BLaER1 (cell line): ENCODE data around the gene MCM5.

Source experiments
- H3K27ac ChIP-seq: shearing (Covaris generic); formaldehyde crosslinking; 2 replicates; pipeline ENCODE4 v1.8.1; 2022
- H3K27me3 ChIP-seq: shearing (Covaris generic); formaldehyde crosslinking; 2 replicates; pipeline ENCODE4 v1.8.1; 2022
- H3K36me3 ChIP-seq: shearing (Covaris generic); formaldehyde crosslinking; 2 replicates; pipeline ENCODE4 v1.8.1; 2022
- H3K4me1 ChIP-seq: shearing (Covaris generic); formaldehyde crosslinking; 2 replicates; pipeline ENCODE4 v1.8.1; 2022
- H3K4me2 ChIP-seq: shearing (Covaris generic); formaldehyde crosslinking; 2 replicates; pipeline ENCODE4 v1.8.1; 2022
- H3K4me3 ChIP-seq: shearing (Covaris generic); formaldehyde crosslinking; 2 replicates; pipeline ENCODE4 v1.8.1; 2022
- H3K9ac ChIP-seq: shearing (Covaris generic); formaldehyde crosslinking; 2 replicates; pipeline ENCODE4 v1.8.1; 2022
- H3K9me3 ChIP-seq: shearing (Covaris generic); formaldehyde crosslinking; 2 replicates; pipeline ENCODE4 v1.8.1; 2022
- H4K20me1 ChIP-seq: shearing (Covaris generic); formaldehyde crosslinking; 2 replicates; pipeline ENCODE4 v1.8.1; 2022
- Cebpa-rat ChIP-seq: shearing (Covaris generic); IDR thresholded peaks from 2 replicates; pipeline ENCODE4 v1.8.1; 2022

Gene MCM5

DNA sequence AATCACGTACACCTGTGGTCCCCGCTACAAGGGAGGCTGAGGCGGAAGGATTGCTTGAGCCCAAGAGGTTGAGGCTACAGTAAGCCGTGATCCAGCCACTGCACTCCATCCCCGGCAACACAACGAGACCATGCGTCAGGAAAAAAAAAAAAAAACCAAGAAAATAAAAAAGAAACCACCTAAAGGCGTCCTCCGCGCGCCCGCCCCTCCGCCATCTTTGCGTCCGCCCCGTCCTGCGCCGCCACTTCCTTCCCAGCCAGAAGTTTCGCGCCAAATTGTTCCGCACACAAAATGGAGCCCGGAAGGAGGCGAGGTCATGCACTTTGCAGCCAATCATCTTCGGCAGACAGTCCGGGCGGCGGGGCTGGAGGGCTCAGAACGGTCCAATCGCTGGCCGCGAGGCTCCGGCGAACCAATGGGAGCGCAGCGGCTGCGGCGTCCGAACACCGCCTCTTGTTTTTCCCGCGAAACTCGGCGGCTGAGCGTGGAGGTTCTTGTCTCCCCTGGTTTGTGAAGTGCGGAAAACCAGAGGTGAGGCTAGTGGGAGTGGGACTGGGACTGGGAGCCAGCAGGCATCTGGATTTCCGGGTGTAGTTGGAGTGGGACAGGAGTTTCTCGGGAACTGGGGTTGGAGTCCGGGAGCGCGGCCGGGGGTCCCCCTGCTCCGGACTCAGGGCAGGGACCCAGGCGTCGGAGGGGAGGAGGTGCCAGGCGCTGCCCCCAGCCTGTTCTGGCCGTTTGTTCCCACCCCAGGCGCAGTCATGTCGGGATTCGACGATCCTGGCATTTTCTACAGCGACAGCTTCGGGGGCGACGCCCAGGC, at the start of gene MCM5:
MCM5 (plus strand) TSS at position 463 of the 823 bp plus-strand sequence; CDS start at position 762, 299 bp downstream.
- Histone ChIP-seq H3K27ac (peak within 1 kb of the TSS; percentile 96), H3K36me3 (peaks cover 37% of the 10 kb centered on the region), H3K4me1 (peaks cover 68% of the 10 kb centered on the region), H4K20me1 (no peaks in the 10 kb centered on the region), H3K27me3 (no peaks in the 10 kb centered on the region), H3K4me2 (peak within 1 kb of the TSS; percentile 89), H3K9me3 (no peaks in the 10 kb centered on the region), H3K4me3 (peak within 1 kb of the TSS; percentile 95), H3K9ac (peak within 1 kb of the TSS; percentile 98)
- TF ChIP-seq Cebpa-rat, result no peak

DNA sequence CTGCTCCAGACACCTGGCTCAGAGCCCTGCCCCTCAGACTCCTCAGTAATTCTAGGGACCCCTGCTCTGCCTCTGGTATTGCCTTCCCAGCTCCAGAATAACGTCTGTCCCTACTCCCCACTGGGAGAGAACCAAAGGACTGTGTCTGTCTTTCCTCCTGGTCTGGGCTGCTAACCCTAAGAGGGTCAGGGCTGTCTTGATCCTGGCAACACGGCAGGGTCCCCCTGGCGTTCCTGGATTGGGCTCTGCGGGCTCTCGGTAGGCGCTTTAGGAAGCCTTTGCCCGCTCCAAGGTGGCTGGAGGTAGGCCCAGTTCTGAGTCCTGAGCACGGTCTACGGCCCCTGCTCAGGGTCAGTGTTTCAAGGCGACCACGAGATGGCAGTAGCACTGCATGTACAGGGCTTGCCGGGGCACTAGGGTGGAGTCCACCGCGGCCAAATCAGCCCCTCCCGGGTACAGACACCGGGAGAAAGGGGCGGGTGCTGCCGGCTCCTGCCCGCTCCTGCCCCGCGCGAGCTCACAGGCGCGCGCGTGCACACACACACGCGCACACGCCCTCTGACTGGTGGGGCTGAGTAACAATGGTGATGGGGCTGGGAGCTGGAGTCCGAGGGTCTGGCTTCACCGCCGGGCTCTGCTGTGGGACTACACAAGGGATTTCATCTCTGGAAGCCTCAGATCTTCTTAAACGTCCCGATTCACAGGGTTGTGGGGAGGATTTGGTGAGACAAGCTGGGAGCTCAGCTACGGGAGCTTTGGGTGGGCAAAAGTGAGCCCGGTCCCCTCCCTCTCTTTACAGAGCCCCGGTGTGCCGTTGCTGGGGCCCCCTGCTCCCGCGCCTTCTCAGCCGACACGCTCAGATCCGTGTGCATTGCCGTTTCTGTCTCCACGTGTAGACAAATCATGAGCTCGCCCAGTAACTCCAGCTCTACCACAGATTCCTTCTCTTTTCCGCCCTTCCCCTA, 49.1 kb upstream of the MCM5 start:
- H3K9ac ChIP-seq, result peak overlapping the region; percentile 64
- no peaks in the 10 kb centered on the region for H3K9me3 ChIP-seq

DNA sequence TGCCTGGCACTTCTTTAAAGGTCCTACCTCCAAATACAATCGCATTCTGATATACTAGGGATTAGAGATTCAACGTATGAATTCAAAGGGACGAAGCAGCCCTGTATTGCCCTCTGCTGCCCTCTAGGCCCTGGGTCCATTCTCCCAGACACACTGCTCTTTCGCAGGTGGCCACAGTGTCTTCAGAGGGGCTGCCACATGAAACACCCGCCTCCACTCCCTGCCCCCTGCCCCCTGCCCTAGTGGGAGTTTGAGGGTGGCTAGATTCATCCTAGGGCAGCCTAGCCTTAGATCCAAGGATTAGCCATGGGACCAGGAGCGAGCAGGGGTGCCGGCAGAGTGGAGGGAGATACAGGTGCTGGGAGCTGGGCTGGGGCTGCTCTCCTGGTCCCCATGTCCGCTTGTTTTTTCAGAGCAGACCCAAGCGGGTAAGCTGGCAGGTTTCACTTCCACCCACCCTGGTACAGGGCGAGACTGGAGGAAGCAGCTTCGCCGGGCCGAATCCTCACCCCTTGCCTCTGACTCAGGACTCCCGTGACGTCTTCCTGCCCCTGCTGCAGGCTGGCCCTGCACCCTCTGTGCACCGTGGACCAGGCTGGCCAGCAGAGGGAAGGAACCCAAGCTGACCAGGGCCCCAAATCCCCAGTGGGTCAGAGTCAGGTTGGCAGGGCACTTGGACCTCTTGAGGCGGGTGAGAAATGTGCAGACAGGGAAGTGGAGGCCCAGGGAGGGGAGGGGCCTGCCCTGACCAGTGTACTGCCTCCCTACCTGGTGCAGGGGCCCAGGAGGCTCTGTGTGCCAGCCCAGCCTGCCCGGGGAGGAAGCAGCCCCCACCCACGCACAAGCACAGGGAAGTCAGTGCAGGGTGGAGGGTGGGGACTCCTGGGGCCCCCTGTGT, 47.5 kb upstream of the MCM5 start:
- peaks cover 62% of the 10 kb centered on the region for H3K4me1 ChIP-seq
- H3K9me3 ChIP-seq, result no peaks in the 10 kb centered on the region
- peak overlapping the region; percentile 54; the same call in 1 of the 2 replicates for H3K9ac ChIP-seq
- peaks cover 4% of the 10 kb centered on the region; the same call in 1 of the 2 replicates for H3K36me3 ChIP-seq
- H3K4me2 ChIP-seq, result peak overlapping the region; percentile 98
- no peaks in the 10 kb centered on the region for H4K20me1 ChIP-seq
- peak overlapping the region; percentile 49 for H3K4me3 ChIP-seq
- TF ChIP-seq Cebpa-rat, result no peak
- no peaks in the 10 kb centered on the region for H3K27me3 ChIP-seq
- peak overlapping the region; percentile 79 for H3K27ac ChIP-seq

More for the DNA sequence above, 49.1 kb upstream of the MCM5 start:
- Histone ChIP-seq H3K27me3 (no peaks in the 10 kb centered on the region), H4K20me1 (no peaks in the 10 kb centered on the region), H3K36me3 (peaks cover 14% of the 10 kb centered on the region; the same call in 1 of the 2 replicates), H3K27ac (peak overlapping the region; percentile 75), H3K4me3 (peak overlapping the region; percentile 66), H3K4me1 (peaks cover 62% of the 10 kb centered on the region), H3K4me2 (peak overlapping the region; percentile 98)
- TF ChIP-seq Cebpa-rat, result 0 out of 2 replicates have a peak, but pooled peaks have one; percentile 3

DNA sequence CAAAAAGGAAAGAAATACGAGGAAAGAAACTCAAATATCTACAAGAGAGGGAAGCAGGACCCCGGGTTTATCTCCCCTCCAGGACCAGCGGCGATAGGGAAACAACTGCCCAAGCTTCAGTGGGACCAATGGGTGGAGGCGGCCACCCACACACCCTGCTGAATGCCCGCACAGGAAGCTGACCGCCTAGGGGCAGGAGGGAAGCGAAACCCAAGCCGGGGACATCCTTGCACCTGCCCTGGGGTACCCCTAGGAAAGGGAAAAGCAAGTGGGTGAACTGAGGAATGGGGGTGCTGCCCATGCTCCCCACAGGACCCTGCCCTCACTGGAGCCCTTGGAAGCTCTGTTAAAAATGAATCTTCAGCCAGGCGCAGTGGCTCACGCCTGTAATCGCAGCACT, 46.6 kb upstream of the MCM5 start:
- Histone ChIP-seq H3K27me3 (no peaks in the 10 kb centered on the region), H3K9ac (peak overlapping the region; percentile 54; the same call in 1 of the 2 replicates), H3K4me3 (no peak overlapping the region), H3K27ac (peak overlapping the region; percentile 79), H3K9me3 (no peaks in the 10 kb centered on the region), H3K36me3 (no peaks in the 10 kb centered on the region), H3K4me2 (peak overlapping the region; percentile 98), H4K20me1 (no peaks in the 10 kb centered on the region), H3K4me1 (peaks cover 60% of the 10 kb centered on the region)
- TF ChIP-seq Cebpa-rat, result no peak

DNA sequence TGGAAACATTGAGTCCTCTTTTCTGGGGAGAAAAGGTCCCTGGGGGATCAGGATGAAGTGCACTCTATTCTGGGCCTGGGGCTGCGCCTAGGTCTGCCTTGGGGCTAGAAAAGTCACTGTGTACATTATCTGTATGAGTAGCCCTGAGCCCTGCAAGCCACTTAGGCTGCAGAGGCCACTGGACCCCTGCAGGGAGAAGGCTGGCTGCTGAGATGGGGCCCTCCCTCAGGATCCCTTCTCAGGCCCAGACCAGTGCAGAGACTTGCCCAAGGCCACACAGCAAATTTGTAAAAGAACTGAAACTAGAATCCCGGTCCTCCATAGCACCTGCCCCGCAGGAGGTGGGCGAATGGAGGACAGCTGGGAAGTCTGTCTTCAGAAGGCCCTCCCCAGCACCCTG, 45.9 kb upstream of the MCM5 start:
- no peak for TF ChIP-seq Cebpa-rat
- no peaks in the 10 kb centered on the region for H4K20me1 ChIP-seq
- H3K27me3 ChIP-seq, result no peaks in the 10 kb centered on the region
- no peaks in the 10 kb centered on the region for H3K36me3 ChIP-seq
- peaks cover 52% of the 10 kb centered on the region for H3K4me1 ChIP-seq
- no peaks in the 10 kb centered on the region for H3K9me3 ChIP-seq
- H3K4me2 ChIP-seq, result peak overlapping the region; percentile 98
- no peak overlapping the region for H3K9ac ChIP-seq
- no peak overlapping the region for H3K27ac ChIP-seq
- H3K4me3 ChIP-seq, result no peak overlapping the region

DNA sequence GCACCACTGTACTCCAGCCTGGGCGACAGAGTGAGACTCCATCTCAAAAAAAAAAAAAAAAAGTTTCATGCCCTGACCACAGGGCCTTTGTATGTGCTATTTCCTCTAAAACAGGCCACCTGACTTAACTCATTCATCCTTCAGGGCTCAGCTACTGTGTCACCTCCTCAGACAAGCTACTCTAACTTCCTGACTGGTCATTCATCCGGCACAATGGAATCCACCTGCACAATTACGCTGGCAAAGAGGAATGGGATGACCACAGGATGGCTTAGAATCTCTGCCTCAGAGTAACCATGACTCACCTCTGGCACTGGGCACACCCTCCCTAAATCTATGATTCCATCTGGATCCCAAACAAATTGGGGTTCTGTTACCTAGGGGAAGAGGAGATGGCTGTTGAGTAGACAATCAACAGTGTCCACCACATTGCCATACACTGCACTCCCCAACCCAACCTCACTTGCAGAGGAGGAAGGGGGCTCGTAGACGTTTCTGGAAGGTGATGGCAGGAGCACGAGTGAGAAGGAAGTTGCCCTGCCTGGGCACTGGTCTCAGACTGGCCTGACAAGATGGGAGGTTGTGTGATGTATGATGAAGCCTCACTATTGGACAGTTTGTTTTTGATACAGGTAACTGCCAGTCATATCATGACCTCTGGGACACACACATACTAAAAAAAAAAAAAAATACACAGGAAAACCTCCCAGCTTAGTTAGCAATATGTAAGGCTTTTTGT, 41.9 kb upstream of the MCM5 start:
- Histone ChIP-seq H3K9ac (no peak overlapping the region), H3K4me2 (no peak overlapping the region), H4K20me1 (no peaks in the 10 kb centered on the region), H3K36me3 (no peaks in the 10 kb centered on the region), H3K27ac (no peak overlapping the region), H3K9me3 (no peaks in the 10 kb centered on the region), H3K4me3 (no peak overlapping the region), H3K27me3 (no peaks in the 10 kb centered on the region), H3K4me1 (peaks cover 24% of the 10 kb centered on the region)
- no peak for TF ChIP-seq Cebpa-rat

DNA sequence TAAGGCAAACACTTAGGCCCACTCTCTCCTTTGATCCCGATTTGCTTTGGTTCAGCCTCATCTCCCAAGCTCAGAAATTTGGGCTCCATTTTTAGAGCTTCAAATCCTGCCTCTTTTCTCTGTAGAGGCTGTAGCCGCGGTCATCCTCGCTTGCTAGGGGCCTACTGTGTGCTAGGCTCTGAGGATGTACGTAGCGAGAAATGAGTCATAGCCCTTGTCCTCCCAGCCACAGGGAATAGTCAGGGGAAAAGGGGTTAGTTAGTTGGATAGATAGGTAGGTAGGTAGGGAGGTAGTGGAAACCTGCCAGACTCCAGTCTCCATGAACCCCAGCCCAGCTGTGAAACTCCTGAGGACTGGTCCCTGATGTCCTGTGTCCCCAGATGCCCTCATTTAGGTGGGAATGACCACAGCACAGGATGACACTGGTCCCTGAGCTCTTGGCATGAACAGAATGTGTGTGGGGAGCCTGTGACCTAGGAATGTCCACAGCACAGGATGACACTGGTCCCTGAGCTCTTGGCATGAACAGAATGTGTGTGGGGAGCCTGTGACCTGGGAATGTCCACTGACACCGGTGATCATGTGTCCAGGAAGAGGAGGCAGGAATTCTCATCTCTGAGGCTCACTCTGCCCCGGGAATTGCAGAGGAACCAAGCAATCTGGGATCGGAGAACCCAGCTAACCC, 40.4 kb upstream of the MCM5 start:
- H3K27ac ChIP-seq, result no peak overlapping the region
- H3K27me3 ChIP-seq, result no peaks in the 10 kb centered on the region
- H3K4me1 ChIP-seq, result peaks cover 17% of the 10 kb centered on the region
- TF ChIP-seq Cebpa-rat, result no peak
- H4K20me1 ChIP-seq, result no peaks in the 10 kb centered on the region
- no peak overlapping the region for H3K9ac ChIP-seq
- H3K36me3 ChIP-seq, result no peaks in the 10 kb centered on the region
- H3K4me2 ChIP-seq, result no peak overlapping the region
- H3K4me3 ChIP-seq, result no peak overlapping the region
- no peaks in the 10 kb centered on the region for H3K9me3 ChIP-seq

DNA sequence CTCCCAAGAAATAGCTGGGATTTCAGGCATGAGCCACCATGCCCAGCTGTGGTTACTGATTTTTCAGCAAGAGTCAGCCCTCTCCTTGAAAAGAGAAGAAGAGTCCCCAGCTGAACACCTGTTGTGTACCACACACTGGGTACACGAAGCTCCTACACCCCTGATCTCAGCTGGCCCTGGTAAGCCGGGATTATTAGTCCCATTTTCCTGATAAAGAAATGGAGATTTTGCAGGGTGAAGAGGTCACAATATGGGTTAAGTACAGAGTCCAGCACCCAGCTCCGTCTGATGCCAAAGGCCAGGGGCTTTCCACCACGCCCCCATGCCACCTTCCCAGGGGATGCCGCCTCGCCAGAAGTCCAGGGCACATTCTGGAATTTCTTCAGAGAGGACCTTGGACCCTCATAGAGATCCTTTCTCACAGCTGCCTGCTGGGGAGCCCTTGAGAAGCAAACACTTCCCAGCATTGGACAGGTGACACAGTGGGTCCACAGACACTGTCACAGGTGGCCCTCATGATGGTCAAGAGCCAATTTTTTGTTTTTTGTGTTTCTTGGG, 38.9 kb upstream of the MCM5 start:
- no peaks in the 10 kb centered on the region for H3K27me3 ChIP-seq
- no peak overlapping the region for H3K4me2 ChIP-seq
- H3K36me3 ChIP-seq, result no peaks in the 10 kb centered on the region

More for the DNA sequence above, 38.9 kb upstream of the MCM5 start:
- TF ChIP-seq Cebpa-rat, result no peak
- Histone ChIP-seq H3K27ac (no peak overlapping the region), H3K4me1 (peaks cover 17% of the 10 kb centered on the region), H3K9me3 (no peaks in the 10 kb centered on the region), H3K9ac (no peak overlapping the region), H4K20me1 (no peaks in the 10 kb centered on the region), H3K4me3 (no peak overlapping the region)
